CD4-positive, alpha-beta T cell treated with Interleukin-4 for 1 hour (primary cell): ENCODE results near the gene CNKSR3.

Source experiments
- DNase-seq, 2 donors: peaks; one replicate each; pipeline ENCODE4 v3.0.0-alpha.2; 2020 to 2022

The CNKSR3 gene

GRCh38 chr6:154410619-154411072 is 99.8 kb downstream of the CNKSR3 start:
- DNase-seq, result no peak

DNA sequence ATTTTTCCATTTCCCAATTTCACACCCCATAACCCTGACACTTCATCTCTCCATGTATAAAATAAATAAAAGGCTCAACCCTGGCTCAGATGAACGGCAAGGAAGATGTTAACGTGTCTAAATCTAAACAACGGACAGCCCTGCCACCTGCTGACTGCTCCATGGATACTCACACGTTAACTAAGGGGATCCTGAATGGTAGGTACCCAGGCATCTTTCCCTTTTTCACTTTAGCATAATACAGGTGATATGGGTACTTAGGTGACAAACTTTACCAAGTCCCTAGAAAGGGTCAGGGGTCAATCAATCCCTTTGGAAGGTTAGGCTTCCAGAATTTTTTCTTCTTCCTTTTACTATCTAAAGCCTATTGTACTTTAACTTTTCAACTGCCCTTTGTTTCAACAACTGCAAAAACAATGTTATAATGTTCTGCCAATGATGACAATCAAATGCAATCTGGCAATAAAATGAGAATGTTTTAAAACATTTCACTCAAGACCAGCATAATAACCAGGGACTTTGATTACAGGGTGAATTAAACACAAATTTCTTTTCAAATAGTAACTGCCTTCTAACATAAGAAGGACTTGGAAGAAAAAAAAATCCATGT is 101.5 kb downstream of the CNKSR3 start:
- no peak for DNase-seq

- no peak for DNase-seq
These were observed 103.0 kb downstream of the CNKSR3 start for GRCh38 chr6:154407440-154407839.

DNA sequence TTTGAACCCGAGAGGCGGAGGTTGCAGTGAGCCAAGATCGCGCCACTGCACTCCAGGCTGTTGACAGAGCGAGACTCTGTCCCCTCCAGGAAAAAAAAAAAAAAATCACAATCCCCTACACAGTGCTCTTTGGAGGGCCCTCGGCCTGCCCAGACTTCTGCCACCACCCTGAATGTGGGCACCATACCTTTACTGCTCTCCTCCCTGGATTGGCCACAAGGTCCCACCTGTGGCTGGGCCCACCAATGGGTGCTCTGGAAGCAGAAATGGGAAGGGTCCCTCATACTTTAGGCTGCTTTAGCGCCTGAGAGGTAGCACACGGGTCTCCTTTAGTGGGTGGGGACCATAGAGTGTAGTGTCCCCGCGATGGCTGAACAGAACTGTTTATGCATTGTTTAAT is 103.6 kb downstream of the CNKSR3 start:
- DNase-seq, result no peak

DNA sequence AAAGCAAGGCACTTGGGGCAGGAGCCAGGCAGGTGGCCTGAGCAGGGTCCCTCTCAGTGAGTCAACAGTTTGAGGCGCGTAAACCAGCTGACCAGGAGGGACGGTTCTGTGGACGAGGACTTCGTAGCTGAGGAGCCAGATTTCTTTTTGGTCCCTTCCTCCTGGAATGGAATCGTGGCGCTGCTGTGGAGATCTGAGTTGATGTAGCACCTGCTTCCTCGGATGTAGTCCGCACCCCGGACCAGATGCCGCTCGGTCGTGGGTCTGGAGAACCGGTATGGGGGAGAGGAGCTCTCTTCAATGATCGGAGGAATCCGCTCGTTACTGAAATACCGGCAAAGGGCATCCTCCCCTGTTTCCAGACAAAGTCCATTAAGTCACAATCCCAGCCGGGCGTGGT is 104.2 kb downstream of the CNKSR3 start:
- no peak for DNase-seq

DNA sequence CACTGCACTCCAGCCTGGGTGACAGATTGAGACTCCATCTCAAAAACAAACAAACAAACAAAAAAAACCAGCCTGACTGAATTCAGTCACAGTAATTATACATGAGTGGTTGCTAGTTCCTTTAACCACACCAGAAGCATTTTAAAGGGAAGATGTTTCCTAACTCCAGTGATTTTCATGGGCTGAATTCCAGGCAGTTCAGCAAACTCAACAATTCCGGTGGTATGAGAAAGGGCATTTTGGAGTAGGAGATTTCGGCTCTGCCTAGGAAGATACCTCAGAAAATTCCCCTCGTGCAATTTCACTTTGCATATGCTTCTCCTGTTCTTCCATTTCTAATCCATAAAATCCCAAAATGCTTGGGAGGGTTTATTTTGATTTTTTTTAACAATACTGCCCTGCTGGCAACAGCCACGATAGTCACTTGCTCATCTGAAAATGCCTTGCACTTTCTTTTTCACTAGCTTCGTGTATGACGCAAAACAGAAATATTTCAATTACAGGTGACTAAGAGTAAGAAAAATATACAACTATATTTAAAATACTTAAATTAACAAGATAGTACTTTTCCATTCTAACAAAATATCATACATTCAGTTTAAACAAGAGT is 105.6 kb downstream of the CNKSR3 start:
- DNase-seq, result no peak

DNA sequence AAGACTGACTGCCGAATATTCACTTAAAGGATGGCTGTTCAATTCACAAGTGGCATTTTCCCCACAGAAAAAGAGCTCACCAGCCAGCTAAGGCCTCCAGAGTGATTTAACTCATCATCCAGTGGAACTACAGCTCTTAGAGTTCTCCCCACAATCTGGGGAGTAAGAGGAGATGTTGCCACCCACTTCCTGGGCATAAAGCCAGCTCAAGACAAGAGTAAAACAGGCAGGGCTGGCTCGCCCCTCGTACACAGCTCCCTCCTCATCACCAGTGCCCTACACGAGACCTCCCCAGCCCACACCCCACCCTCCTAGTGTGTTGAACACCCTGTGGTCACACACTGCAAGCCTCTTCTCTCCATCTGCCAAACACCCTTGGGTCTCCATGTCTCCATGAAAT is 106.7 kb downstream of the CNKSR3 start:
- no peak for DNase-seq

GRCh38 chr6:154402081-154402780 is 108.3 kb downstream of the CNKSR3 start:
- DNase-seq, result no peak

- no peak for DNase-seq
These were observed 111.4 kb downstream of the CNKSR3 start for GRCh38 chr6:154399097-154399496.

DNA sequence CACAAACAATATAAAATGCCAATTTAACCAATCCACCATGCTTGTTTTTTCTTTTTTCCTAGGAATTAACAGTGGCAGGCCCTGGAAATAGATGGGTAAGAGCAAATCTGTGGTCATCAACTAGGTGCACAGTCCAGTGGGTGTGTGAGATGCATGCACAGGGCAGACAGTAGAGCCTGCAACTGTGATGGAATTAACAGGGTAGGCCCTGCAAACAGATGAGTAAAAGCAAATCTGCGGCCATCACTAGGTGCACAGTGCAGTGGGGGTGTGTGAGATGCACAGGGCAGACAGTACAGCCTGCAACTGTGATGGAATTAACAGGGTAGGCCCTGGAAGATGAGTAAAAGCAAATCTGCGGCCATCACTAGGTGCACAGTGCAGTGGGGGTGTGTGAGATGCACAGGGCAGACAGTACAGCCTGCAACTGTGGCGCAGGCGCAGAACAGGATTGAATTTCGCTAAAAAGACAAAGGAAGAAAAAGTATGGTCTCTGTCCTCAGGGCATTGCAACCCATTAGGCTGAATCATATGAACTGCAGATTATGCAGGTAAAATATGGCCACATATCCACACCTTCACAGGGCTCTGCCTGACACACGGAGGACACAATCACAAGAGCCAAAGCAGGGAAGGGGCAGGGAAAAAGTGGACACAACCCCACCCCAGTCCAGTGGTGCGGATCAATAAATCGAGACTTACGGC is 112.8 kb downstream of the CNKSR3 start:
- no peak for DNase-seq

DNA sequence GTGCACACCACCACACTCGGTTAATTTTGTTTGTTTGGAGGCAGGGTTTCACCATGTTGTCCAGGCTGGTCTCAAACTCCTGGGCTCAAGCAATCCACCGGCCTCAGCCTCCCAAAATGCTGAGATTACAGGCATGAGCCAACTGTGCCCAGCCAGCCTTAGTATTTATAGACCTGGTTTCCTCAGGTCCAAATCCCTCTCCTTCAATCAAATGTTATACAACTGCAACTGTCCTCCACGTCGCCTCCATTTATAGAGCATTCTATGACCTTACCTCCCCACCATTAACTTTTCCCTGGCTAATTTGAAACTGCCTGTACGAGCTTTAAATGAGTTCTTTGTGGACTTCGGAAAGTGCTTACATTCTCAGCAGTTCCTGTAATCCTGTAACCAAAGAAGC is 114.6 kb downstream of the CNKSR3 start:
- DNase-seq, result no peak

GRCh38 chr6:154395316-154395715 is 115.2 kb downstream of the CNKSR3 start:
- DNase-seq, result no peak

DNA sequence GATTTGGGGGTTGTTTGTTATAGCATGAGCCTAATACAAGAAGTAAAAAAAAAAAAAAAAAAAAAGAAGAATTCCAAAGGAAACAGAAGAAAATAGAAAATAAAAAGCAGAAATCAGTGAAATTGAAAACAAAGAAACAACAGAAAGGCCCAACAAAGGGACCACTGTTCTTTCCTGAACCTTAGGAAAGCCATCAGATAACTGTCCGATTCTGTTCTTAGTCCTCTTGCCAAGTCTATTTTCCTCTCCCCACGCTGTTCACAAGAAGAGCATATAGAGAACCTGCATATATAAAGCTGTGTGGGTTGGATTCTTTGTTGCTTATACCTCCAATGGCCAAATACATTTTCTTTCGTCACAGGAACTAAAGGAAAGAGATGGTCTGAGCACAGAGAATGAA is 115.9 kb downstream of the CNKSR3 start:
- no peak for DNase-seq

- DNase-seq, result no peak
These were observed 120.5 kb downstream of the CNKSR3 start for GRCh38 chr6:154390034-154390433.

DNA sequence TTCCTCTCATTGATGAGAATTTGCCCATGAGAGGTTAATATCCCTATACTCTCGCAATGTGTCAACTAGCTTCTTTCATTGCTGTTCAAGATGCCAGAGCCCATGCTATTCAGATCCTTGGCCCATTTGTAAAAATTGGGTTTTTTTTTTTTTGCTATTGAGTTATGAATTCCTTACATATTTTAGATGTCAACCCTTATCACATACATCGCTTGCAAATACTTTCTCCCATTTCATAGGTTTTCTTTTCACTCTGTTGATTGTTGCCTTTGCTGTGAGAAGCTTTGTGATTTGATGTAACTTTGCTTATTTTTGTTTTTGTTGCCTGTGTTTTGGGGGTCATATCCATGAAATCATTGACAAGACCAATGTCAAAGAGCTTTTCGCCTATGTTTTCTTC is 121.7 kb downstream of the CNKSR3 start:
- DNase-seq, result no peak

GRCh38 chr6:154386848-154387717 is 123.4 kb downstream of the CNKSR3 start:
- DNase-seq, result no peak

- no peak for DNase-seq
These were observed 126.3 kb downstream of the CNKSR3 start for GRCh38 chr6:154384191-154384590.

DNA sequence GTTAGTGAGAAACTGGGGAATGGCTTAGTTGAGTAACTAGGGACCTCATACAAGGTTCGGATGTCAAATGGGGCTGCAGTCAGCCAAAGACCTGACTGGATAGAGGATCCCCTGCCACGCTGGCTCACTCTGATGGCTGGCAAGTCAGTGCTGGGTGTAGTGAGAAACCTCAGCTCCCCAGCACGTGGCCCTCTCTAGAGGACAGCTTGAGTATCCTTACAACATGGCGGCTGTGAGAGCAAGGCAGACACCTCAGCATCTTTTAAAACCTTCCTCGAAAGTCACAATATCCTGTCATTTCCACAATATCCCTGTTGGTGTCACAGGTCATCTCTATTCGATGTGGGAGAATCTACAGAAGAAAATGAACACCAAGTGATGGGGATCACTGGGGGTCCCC is 127.2 kb downstream of the CNKSR3 start:
- no peak for DNase-seq

- no peak for DNase-seq
These were observed 127.7 kb downstream of the CNKSR3 start for GRCh38 chr6:154382740-154383139.

- DNase-seq, result no peak
These were observed 128.9 kb downstream of the CNKSR3 start for GRCh38 chr6:154381548-154381947.

DNA sequence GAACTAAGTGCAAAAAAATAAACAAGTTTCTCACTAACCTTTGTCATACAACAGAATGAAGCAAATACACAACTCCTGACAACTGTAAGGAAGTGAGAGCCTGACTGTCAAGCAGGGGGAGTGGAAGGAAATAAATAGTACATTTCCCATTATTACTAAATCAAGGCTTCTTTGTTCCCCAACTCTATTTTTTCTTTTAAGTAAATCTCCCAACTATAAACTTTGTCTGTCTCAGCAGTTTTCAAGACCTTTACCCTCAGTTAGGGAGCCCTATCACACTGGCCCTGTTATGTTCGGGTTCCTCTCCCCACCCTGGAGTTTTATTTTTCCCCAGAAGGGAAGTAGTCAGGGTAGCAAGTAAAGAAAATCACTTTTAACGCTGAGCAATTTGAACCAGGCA is 129.7 kb downstream of the CNKSR3 start:
- no peak for DNase-seq

GRCh38 chr6:154379585-154379984 is 130.9 kb downstream of the CNKSR3 start:
- no peak for DNase-seq

GRCh38 chr6:154378518-154378917 is 132.0 kb downstream of the CNKSR3 start:
- DNase-seq, result no peak
